ENCODE results near the gene CCDC171.

The CCDC171 gene

DNA sequence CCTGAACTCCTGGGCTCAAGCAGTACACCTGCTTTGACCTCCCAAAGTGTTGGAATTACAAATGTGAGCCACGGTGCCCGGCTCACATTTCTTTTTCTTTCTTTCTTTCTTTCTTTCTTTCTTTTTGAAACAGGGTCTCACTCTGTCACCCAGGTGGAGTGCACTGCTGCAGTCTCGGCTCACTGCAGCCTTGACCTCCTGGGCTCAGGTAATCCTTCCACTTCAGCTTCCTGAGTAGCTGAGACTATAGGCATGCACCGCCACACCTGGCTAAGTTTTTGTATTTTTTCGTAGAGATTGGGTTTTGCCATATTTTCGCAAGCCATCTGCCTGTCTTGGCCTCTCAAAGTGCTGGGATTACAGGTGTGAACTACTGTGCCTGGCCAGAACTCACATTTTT is 183.7 kb downstream of the CCDC171 start:
- TF ChIP-seq, protein P1, sequence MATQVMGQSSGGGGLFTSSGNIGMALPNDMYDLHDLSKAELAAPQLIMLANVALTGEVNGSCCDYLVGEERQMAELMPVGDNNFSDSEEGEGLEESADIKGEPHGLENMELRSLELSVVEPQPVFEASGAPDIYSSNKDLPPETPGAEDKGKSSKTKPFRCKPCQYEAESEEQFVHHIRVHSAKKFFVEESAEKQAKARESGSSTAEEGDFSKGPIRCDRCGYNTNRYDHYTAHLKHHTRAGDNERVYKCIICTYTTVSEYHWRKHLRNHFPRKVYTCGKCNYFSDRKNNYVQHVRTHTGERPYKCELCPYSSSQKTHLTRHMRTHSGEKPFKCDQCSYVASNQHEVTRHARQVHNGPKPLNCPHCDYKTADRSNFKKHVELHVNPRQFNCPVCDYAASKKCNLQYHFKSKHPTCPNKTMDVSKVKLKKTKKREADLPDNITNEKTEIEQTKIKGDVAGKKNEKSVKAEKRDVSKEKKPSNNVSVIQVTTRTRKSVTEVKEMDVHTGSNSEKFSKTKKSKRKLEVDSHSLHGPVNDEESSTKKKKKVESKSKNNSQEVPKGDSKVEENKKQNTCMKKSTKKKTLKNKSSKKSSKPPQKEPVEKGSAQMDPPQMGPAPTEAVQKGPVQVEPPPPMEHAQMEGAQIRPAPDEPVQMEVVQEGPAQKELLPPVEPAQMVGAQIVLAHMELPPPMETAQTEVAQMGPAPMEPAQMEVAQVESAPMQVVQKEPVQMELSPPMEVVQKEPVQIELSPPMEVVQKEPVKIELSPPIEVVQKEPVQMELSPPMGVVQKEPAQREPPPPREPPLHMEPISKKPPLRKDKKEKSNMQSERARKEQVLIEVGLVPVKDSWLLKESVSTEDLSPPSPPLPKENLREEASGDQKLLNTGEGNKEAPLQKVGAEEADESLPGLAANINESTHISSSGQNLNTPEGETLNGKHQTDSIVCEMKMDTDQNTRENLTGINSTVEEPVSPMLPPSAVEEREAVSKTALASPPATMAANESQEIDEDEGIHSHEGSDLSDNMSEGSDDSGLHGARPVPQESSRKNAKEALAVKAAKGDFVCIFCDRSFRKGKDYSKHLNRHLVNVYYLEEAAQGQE (IDR thresholded peaks at IDR 0.05; ENCODE audit: insufficient replicate concordance, low read depth): no peak
- no peak for TF ChIP-seq POLR2AphosphoS5 (IDR thresholded peaks at IDR 0.05; ENCODE audit: low read depth)
- TF ChIP-seq, protein P2, sequence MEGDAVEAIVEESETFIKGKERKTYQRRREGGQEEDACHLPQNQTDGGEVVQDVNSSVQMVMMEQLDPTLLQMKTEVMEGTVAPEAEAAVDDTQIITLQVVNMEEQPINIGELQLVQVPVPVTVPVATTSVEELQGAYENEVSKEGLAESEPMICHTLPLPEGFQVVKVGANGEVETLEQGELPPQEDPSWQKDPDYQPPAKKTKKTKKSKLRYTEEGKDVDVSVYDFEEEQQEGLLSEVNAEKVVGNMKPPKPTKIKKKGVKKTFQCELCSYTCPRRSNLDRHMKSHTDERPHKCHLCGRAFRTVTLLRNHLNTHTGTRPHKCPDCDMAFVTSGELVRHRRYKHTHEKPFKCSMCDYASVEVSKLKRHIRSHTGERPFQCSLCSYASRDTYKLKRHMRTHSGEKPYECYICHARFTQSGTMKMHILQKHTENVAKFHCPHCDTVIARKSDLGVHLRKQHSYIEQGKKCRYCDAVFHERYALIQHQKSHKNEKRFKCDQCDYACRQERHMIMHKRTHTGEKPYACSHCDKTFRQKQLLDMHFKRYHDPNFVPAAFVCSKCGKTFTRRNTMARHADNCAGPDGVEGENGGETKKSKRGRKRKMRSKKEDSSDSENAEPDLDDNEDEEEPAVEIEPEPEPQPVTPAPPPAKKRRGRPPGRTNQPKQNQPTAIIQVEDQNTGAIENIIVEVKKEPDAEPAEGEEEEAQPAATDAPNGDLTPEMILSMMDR (IDR thresholded peaks at IDR 0.05; ENCODE audit: insufficient read depth, low read length): no peak
- TF ChIP-seq SPI1 (IDR thresholded peaks at IDR 0.05; ENCODE audit: borderline replicate concordance, low read depth): no peak
- no peak for TF ChIP-seq GABPA (IDR thresholded peaks at IDR 0.05; ENCODE audit: low read depth)
- Histone ChIP-seq H3K27me3 (ENCODE audit: insufficient read depth, poor library complexity, severe bottlenecking) (no peaks in the 10 kb centered on the region), H3K27ac (replicated peaks) (no peak overlapping the region), H3K4me3 (replicated peaks; ENCODE audit: insufficient read depth, low read length) (no peak overlapping the region)
- no peak for DNase-seq (ENCODE audit: low read depth in 1 of 2, low spot score in 1 of 2)

DNA sequence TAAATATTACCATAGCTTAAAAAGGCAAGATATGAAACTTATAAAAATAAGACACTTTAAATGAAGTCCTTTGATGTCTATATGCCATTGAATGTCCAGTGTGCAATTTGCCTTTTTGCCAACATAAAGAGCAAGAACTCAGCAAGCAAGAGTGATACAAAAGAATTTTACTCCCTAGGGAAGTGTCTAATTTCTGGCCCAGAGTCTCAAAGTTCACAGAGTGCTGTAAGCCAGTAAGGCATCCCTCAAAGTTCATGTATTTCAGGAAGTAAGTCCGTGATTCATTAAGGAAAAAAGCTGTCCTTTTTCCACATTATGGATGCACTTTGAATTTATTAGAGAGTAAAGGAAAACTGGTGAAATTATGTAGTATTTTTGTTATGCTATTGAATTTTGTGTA is 185.2 kb downstream of the CCDC171 start:
- Histone ChIP-seq H3K27me3 (ENCODE audit: insufficient read depth, poor library complexity, severe bottlenecking) (no peaks in the 10 kb centered on the region), H3K4me3 (replicated peaks; ENCODE audit: insufficient read depth, low read length) (no peak overlapping the region), H3K27ac (replicated peaks) (no peak overlapping the region)
- no peak for DNase-seq (ENCODE audit: low read depth in 1 of 2, low spot score in 1 of 2)
- TF ChIP-seq, protein P2 (IDR thresholded peaks at IDR 0.05; ENCODE audit: insufficient read depth, low read length): no peak
- no peak for TF ChIP-seq SPI1 (IDR thresholded peaks at IDR 0.05; ENCODE audit: borderline replicate concordance, low read depth)
- TF ChIP-seq POLR2AphosphoS5 (IDR thresholded peaks at IDR 0.05; ENCODE audit: low read depth): no peak
- TF ChIP-seq, protein P1 (IDR thresholded peaks at IDR 0.05; ENCODE audit: insufficient replicate concordance, low read depth): no peak
- TF ChIP-seq GABPA (IDR thresholded peaks at IDR 0.05; ENCODE audit: low read depth): no peak

DNA sequence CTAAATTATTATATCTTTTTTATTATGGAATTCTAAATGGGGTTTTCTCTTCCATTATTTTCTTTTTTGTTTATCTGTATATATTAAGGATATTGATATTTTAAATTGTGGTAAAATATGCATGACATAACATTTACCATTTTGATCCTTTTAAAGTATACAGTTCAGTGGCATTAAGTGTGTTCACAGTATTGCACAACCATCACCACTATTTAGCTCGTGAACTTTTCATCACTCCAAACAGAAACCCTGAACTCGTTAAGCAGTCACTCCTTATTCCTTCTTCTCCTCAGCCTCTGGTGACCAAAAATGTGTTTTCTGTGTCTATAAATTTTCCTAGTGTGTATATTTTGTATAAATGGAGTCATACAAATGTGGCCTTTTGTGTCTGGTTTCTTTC is 188.2 kb downstream of the CCDC171 start:
- Histone ChIP-seq H3K4me3 (replicated peaks; ENCODE audit: insufficient read depth, low read length) (no peak overlapping the region), H3K27me3 (ENCODE audit: insufficient read depth, poor library complexity, severe bottlenecking) (no peaks in the 10 kb centered on the region), H3K27ac (replicated peaks) (no peak overlapping the region)
- no peak for DNase-seq (ENCODE audit: low read depth in 1 of 2, low spot score in 1 of 2)
- TF ChIP-seq, protein P2 (IDR thresholded peaks at IDR 0.05; ENCODE audit: insufficient read depth, low read length): no peak
- TF ChIP-seq POLR2AphosphoS5 (IDR thresholded peaks at IDR 0.05; ENCODE audit: low read depth): no peak
- TF ChIP-seq, protein P1 (IDR thresholded peaks at IDR 0.05; ENCODE audit: insufficient replicate concordance, low read depth): no peak
- no peak for TF ChIP-seq GABPA (IDR thresholded peaks at IDR 0.05; ENCODE audit: low read depth)
- TF ChIP-seq SPI1 (IDR thresholded peaks at IDR 0.05; ENCODE audit: borderline replicate concordance, low read depth): no peak

All from HL-60 (cell line).